Parathyroid adenoma (tissue), 2 donors: ENCODE measurements around the gene FYB1.

Experiments
- H2AFZ ChIP-seq: fragments of 300-600 bp; sonication (generic); one replicate; pipeline ENCODE4 v1.7.0; 2017; ENCODE audit warnings: antibody characterized with exemption, mild to moderate bottlenecking
- H3K27ac ChIP-seq: fragments of 300-600 bp; sonication (generic); one replicate; pipeline ENCODE4 v1.7.0; 2017
- H3K27me3 ChIP-seq: fragments of 300-600 bp; sonication (generic); one replicate; pipeline ENCODE4 v1.7.0; 2017; ENCODE audit warnings: low read length; ENCODE audit not compliant: control insufficient read depth, insufficient read depth
- H3K36me3 ChIP-seq: fragments of 300-600 bp; sonication (generic); one replicate; pipeline ENCODE4 v1.7.0; 2017; ENCODE audit warnings: low read length; ENCODE audit not compliant: control insufficient read depth, insufficient read depth
- H3K4me1 ChIP-seq: fragments of 300-600 bp; sonication (generic); one replicate; pipeline ENCODE4 v1.7.0; 2017; ENCODE audit warnings: control low read depth
- H3K4me2 ChIP-seq: fragments of 300-600 bp; sonication (generic); one replicate; pipeline ENCODE4 v1.7.0; 2017; ENCODE audit warnings: low read length
- H3K4me3 ChIP-seq: fragments of 300-600 bp; sonication (generic); one replicate; pipeline ENCODE4 v1.7.0; 2017; ENCODE audit warnings: low read depth, low read length
- H3K79me2 ChIP-seq: fragments of 300-600 bp; sonication (generic); one replicate; pipeline ENCODE4 v1.7.0; 2017; ENCODE audit warnings: control low read depth
- H3K9ac ChIP-seq: fragments of 300-600 bp; sonication (generic); one replicate; pipeline ENCODE4 v1.7.0; 2017; ENCODE audit warnings: mild to moderate bottlenecking
- H3K9me3 ChIP-seq: fragments of 300-600 bp; sonication (generic); one replicate; pipeline ENCODE4 v1.7.0; 2017; ENCODE audit warnings: low read length; ENCODE audit not compliant: control insufficient read depth
- CTCF ChIP-seq: fragments of 300-600 bp; sonication (generic); IDR thresholded peaks from one replicate; pipeline ENCODE4 v1.7.0; 2017; ENCODE audit warnings: antibody characterized with exemption, mild to moderate bottlenecking
- donor health status: primary hyperparathyroidism.

FYB1 gene

GRCh38 chr5:39121922-39122321, 97.4 kb downstream of the FYB1 start:
- H2AFZ ChIP-seq: no peak overlapping the region
- no peaks in the 10 kb centered on the region for H3K36me3 ChIP-seq
- no peaks in the 10 kb centered on the region for H3K79me2 ChIP-seq
- no peaks in the 10 kb centered on the region for H3K4me1 ChIP-seq
- no peak overlapping the region for H3K4me3 ChIP-seq
- H3K9me3 ChIP-seq: no peaks in the 10 kb centered on the region
- H3K27me3 ChIP-seq: no peaks in the 10 kb centered on the region
- no peak for TF ChIP-seq CTCF
- H3K27ac ChIP-seq: no peak overlapping the region
- no peak overlapping the region for H3K4me2 ChIP-seq
- no peak overlapping the region for H3K9ac ChIP-seq

DNA sequence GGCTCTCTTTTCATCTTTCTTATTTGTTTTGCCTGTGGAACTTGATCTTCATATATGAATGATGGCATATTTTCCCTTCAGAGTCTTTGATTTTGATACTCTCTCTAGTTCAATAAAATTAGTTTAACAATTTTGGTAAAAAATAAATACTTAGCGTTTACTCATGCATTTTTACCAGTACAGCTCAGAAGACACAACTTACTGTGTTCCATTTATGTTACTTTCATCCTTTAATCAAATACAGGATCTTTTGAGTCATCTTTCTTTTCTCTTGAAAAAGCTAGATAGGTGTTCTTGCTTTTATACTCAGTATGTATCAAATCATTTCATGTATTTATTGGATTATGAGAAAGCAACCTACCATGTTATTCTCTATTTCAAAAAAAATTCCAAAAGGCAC, 98.0 kb downstream of the FYB1 start:
- no peaks in the 10 kb centered on the region for H3K4me1 ChIP-seq
- H3K27me3 ChIP-seq: no peaks in the 10 kb centered on the region
- H3K9ac ChIP-seq: no peak overlapping the region
- H3K4me3 ChIP-seq: no peak overlapping the region
- no peak overlapping the region for H2AFZ ChIP-seq
- no peak for TF ChIP-seq CTCF
- no peaks in the 10 kb centered on the region for H3K36me3 ChIP-seq
- no peak overlapping the region for H3K4me2 ChIP-seq
- H3K79me2 ChIP-seq: no peaks in the 10 kb centered on the region
- H3K9me3 ChIP-seq: no peaks in the 10 kb centered on the region
- no peak overlapping the region for H3K27ac ChIP-seq

GRCh38 chr5:39120052-39120420, 99.3 kb downstream of the FYB1 start:
- Histone ChIP-seq H3K27me3 (no peaks in the 10 kb centered on the region), H3K27ac (no peak overlapping the region), H3K79me2 (no peaks in the 10 kb centered on the region), H3K36me3 (no peaks in the 10 kb centered on the region), H3K9me3 (no peaks in the 10 kb centered on the region), H3K9ac (no peak overlapping the region), H2AFZ (no peak overlapping the region), H3K4me3 (no peak overlapping the region), H3K4me2 (no peak overlapping the region), H3K4me1 (no peaks in the 10 kb centered on the region)
- no peak for TF ChIP-seq CTCF

- Histone ChIP-seq H2AFZ (no peak overlapping the region), H3K4me3 (no peak overlapping the region), H3K27ac (no peak overlapping the region), H3K9ac (no peak overlapping the region), H3K27me3 (no peaks in the 10 kb centered on the region), H3K4me1 (no peaks in the 10 kb centered on the region), H3K9me3 (no peaks in the 10 kb centered on the region), H3K79me2 (no peaks in the 10 kb centered on the region), H3K36me3 (no peaks in the 10 kb centered on the region), H3K4me2 (no peak overlapping the region)
- no peak for TF ChIP-seq CTCF
Measured at GRCh38 chr5:39119404-39120051, 99.8 kb downstream of the FYB1 start.

DNA sequence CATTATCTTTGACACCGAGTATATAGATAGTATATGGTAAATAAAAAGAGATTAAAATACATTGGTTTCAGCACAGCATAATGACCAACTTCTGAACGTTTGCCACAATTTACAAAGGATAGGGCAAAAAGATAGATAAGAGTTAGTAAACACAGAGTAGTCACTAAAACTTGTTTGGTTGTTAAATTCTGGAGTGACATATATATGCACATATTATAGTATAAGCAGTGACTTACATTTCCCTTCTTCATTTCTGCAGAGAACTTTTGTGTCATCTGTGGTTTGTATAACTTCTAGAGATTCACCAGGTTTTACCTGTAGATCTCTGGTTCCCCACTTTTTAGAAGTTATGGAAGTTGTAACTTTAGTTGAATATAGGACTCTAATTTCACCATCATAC, 100.7 kb downstream of the FYB1 start:
- no peak overlapping the region for H3K27ac ChIP-seq
- H3K4me2 ChIP-seq: no peak overlapping the region
- no peaks in the 10 kb centered on the region for H3K27me3 ChIP-seq
- no peaks in the 10 kb centered on the region for H3K79me2 ChIP-seq
- no peaks in the 10 kb centered on the region for H3K36me3 ChIP-seq
- no peak for TF ChIP-seq CTCF
- H3K9ac ChIP-seq: no peak overlapping the region
- H3K9me3 ChIP-seq: no peaks in the 10 kb centered on the region
- no peak overlapping the region for H2AFZ ChIP-seq
- no peaks in the 10 kb centered on the region for H3K4me1 ChIP-seq
- no peak overlapping the region for H3K4me3 ChIP-seq
